ENCODE results near the gene DEPP1.

Gene DEPP1

GRCh38 chr10:44986670-44987069 is 8.1 kb upstream of the DEPP1 start:
- peak overlapping the region in 3 of 5 donors; percentile 15 to 34 (median 19) for H3K9ac ChIP-seq (ENCODE audit: low read length in 5 of 5)
- no peaks in the 10 kb centered on the region for H3K27me3 ChIP-seq (ENCODE audit: control insufficient read depth in 5 of 5, insufficient read depth in 4 of 5, low read length in 5 of 5)
- peaks cover 0 to 85% (median 41%) of the 10 kb centered on the region in 5 donors for H3K36me3 ChIP-seq (ENCODE audit: control insufficient read depth in 5 of 5, insufficient read depth in 5 of 5, low read length in 5 of 5)
- H3K27ac ChIP-seq (ENCODE audit: low read depth, low read length), result peak overlapping the region; percentile 70
- H3K4me3 ChIP-seq (ENCODE audit: low read depth in 1 of 5, low read length in 5 of 5), result no peak overlapping the region
- H3K4me1 ChIP-seq (ENCODE audit: control insufficient read depth in 5 of 5, insufficient read depth in 5 of 5, low read length in 5 of 5), result peaks cover 12 to 59% (median 52%) of the 10 kb centered on the region in 5 donors
- no peaks in the 10 kb centered on the region for H3K9me3 ChIP-seq (ENCODE audit: control insufficient read depth in 5 of 5, low read length in 5 of 5)

GRCh38 chr10:44986179-44986578 is 7.6 kb upstream of the DEPP1 start:
- Histone ChIP-seq H3K9ac (ENCODE audit: low read length in 5 of 5) (peak overlapping the region in 3 of 5 donors; percentile 15 to 33 (median 19)), H3K9me3 (ENCODE audit: control insufficient read depth in 5 of 5, low read length in 5 of 5) (no peaks in the 10 kb centered on the region), H3K27me3 (ENCODE audit: control insufficient read depth in 5 of 5, insufficient read depth in 4 of 5, low read length in 5 of 5) (no peaks in the 10 kb centered on the region), H3K27ac (ENCODE audit: low read depth, low read length) (peak overlapping the region; percentile 70), H3K36me3 (ENCODE audit: control insufficient read depth in 5 of 5, insufficient read depth in 5 of 5, low read length in 5 of 5) (peaks cover 0 to 82% (median 41%) of the 10 kb centered on the region in 5 donors), H3K4me3 (ENCODE audit: low read depth in 1 of 5, low read length in 5 of 5) (no peak overlapping the region), H3K4me1 (ENCODE audit: control insufficient read depth in 5 of 5, insufficient read depth in 5 of 5, low read length in 5 of 5) (peaks cover 10 to 59% (median 52%) of the 10 kb centered on the region in 5 donors)

GRCh38 chr10:44985175-44985681 is 6.6 kb upstream of the DEPP1 start:
- H3K36me3 ChIP-seq (ENCODE audit: control insufficient read depth in 5 of 5, insufficient read depth in 5 of 5, low read length in 5 of 5), result peaks cover 0 to 74% (median 41%) of the 10 kb centered on the region in 5 donors
- H3K9ac ChIP-seq (ENCODE audit: low read length in 5 of 5), result peak overlapping the region in 1 of 5 donors; percentile 33
- no peaks in the 10 kb centered on the region for H3K27me3 ChIP-seq (ENCODE audit: control insufficient read depth in 5 of 5, insufficient read depth in 4 of 5, low read length in 5 of 5)
- H3K4me3 ChIP-seq (ENCODE audit: low read depth in 1 of 5, low read length in 5 of 5), result no peak overlapping the region
- no peaks in the 10 kb centered on the region for H3K9me3 ChIP-seq (ENCODE audit: control insufficient read depth in 5 of 5, low read length in 5 of 5)
- H3K4me1 ChIP-seq (ENCODE audit: control insufficient read depth in 5 of 5, insufficient read depth in 5 of 5, low read length in 5 of 5), result peaks cover 16 to 59% (median 52%) of the 10 kb centered on the region in 5 donors
- H3K27ac ChIP-seq (ENCODE audit: low read depth, low read length), result peak overlapping the region; percentile 70

DNA sequence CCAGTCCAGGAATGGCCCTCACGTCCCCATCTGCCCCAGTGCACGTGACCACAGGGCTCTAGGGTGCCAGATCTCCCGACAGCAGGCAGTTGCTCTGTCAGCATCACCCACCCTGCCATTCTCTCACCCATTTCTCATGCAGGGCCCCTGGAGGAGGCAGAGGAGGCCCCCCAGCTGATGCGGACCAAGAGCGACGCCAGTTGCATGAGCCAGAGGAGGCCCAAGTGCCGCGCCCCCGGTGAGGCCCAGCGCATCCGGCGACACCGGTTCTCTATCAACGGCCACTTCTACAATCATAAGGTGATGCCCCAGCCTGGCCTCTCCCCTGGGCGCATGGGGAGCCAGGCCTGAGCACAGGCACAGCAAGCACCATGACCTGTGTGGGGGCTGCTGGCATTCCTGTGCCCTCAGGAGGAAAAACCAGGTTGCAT is 6.1 kb upstream of the DEPP1 start:
- peak overlapping the region; percentile 28 for H3K27ac ChIP-seq (ENCODE audit: low read depth, low read length)
- H3K4me1 ChIP-seq (ENCODE audit: control insufficient read depth in 5 of 5, insufficient read depth in 5 of 5, low read length in 5 of 5), result peaks cover 16 to 61% (median 54%) of the 10 kb centered on the region in 5 donors

GRCh38 chr10:44983895-44984278 is 5.3 kb upstream of the DEPP1 start:
- Histone ChIP-seq H3K4me1 (ENCODE audit: control insufficient read depth in 5 of 5, insufficient read depth in 5 of 5, low read length in 5 of 5) (peaks cover 22 to 68% (median 62%) of the 10 kb centered on the region in 5 donors), H3K4me3 (ENCODE audit: low read depth in 1 of 5, low read length in 5 of 5) (no peak overlapping the region), H3K9me3 (ENCODE audit: control insufficient read depth in 5 of 5, low read length in 5 of 5) (no peaks in the 10 kb centered on the region), H3K36me3 (ENCODE audit: control insufficient read depth in 5 of 5, insufficient read depth in 5 of 5, low read length in 5 of 5) (peaks cover 0 to 61% (median 34%) of the 10 kb centered on the region in 5 donors), H3K27me3 (ENCODE audit: control insufficient read depth in 5 of 5, insufficient read depth in 4 of 5, low read length in 5 of 5) (no peaks in the 10 kb centered on the region), H3K9ac (ENCODE audit: low read length in 5 of 5) (no peak overlapping the region), H3K27ac (ENCODE audit: low read depth, low read length) (no peak overlapping the region)

More for the DNA sequence above, 6.1 kb upstream of the DEPP1 start:
- no peaks in the 10 kb centered on the region for H3K27me3 ChIP-seq (ENCODE audit: control insufficient read depth in 5 of 5, insufficient read depth in 4 of 5, low read length in 5 of 5)
- H3K4me3 ChIP-seq (ENCODE audit: low read depth in 1 of 5, low read length in 5 of 5), result no peak overlapping the region
- no peaks in the 10 kb centered on the region for H3K9me3 ChIP-seq (ENCODE audit: control insufficient read depth in 5 of 5, low read length in 5 of 5)
- no peak overlapping the region for H3K9ac ChIP-seq (ENCODE audit: low read length in 5 of 5)
- H3K36me3 ChIP-seq (ENCODE audit: control insufficient read depth in 5 of 5, insufficient read depth in 5 of 5, low read length in 5 of 5), result peaks cover 0 to 69% (median 41%) of the 10 kb centered on the region in 5 donors

DNA sequence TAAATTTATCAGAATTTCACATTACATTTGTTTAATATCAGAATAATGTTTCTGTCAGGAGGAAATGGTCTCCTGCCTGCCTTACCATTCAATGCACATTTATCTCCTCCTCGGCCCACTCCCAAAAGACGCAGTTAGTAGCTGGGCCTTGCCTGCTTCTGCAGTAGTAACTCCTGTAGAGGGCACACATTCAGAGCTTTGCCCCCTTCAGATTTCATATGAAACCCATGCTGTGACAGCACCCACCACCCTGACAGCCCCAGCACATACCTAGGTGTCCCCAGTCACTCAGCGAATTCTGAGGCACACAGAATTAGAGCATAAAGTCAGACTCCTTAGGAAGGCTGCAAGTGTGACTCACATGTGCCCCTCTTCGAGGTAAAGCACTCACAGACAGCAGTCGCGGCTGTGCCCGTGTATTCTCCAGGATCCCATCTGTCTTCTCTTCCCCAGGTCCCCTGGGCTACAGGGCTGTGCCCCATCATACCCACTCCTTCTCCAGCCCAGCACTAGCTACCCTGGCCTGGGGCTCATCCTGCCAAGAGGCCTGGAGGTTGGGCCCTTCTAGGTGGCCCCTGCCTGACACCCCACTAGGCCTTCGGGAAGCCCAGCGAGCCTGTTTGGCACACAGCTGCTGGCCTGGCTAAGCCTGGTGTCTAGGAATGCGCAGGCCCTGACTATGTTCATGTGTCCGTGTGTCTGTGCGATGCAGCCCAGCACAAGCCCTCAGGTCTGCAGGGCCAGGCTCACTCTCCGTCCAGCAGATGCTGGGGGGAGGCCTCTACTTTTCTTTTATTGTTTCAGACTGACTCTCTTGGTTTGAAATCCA is 4.7 kb upstream of the DEPP1 start:
- H3K36me3 ChIP-seq (ENCODE audit: control insufficient read depth in 5 of 5, insufficient read depth in 5 of 5, low read length in 5 of 5), result peaks cover 0 to 55% (median 29%) of the 10 kb centered on the region in 5 donors
- H3K4me3 ChIP-seq (ENCODE audit: low read depth in 1 of 5, low read length in 5 of 5), result no peak overlapping the region
- H3K27me3 ChIP-seq (ENCODE audit: control insufficient read depth in 5 of 5, insufficient read depth in 4 of 5, low read length in 5 of 5), result no peaks in the 10 kb centered on the region
- H3K27ac ChIP-seq (ENCODE audit: low read depth, low read length), result peak overlapping the region; percentile 90
- H3K9ac ChIP-seq (ENCODE audit: low read length in 5 of 5), result peak overlapping the region in 2 of 5 donors; percentile 13 to 23
- peaks cover 27 to 74% (median 68%) of the 10 kb centered on the region in 5 donors for H3K4me1 ChIP-seq (ENCODE audit: control insufficient read depth in 5 of 5, insufficient read depth in 5 of 5, low read length in 5 of 5)
- H3K9me3 ChIP-seq (ENCODE audit: control insufficient read depth in 5 of 5, low read length in 5 of 5), result no peaks in the 10 kb centered on the region

GRCh38 chr10:44982496-44982895 is 3.9 kb upstream of the DEPP1 start:
- H3K4me1 ChIP-seq (ENCODE audit: control insufficient read depth in 5 of 5, insufficient read depth in 5 of 5, low read length in 5 of 5), result peaks cover 28 to 79% (median 76%) of the 10 kb centered on the region in 5 donors
- no peaks in the 10 kb centered on the region for H3K9me3 ChIP-seq (ENCODE audit: control insufficient read depth in 5 of 5, low read length in 5 of 5)
- peak overlapping the region in 1 of 5 donors; percentile 40 for H3K4me3 ChIP-seq (ENCODE audit: low read depth in 1 of 5, low read length in 5 of 5)
- H3K27ac ChIP-seq (ENCODE audit: low read depth, low read length), result peak overlapping the region; percentile 90
- H3K36me3 ChIP-seq (ENCODE audit: control insufficient read depth in 5 of 5, insufficient read depth in 5 of 5, low read length in 5 of 5), result peaks cover 0 to 56% (median 30%) of the 10 kb centered on the region in 5 donors
- peak overlapping the region in 3 of 5 donors; percentile 13 to 52 (median 17) for H3K9ac ChIP-seq (ENCODE audit: low read length in 5 of 5)
- no peaks in the 10 kb centered on the region for H3K27me3 ChIP-seq (ENCODE audit: control insufficient read depth in 5 of 5, insufficient read depth in 4 of 5, low read length in 5 of 5)

DNA sequence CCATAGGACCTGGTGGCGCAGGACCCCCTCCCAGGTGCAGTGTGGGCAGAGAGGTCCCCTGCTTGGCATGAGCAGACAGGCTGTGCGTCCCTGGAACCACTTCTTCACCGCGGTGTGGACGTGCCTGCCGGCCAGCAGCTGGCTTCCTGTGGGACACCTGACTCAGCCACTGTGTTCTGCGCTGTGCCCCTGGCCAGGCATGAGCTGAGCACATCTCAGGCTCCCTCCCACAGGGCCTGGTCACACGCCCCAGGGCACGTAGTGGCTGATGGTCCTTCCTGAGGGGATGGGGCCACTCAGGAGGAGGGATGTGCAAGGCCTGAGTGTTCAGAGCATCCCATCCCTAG is 3.5 kb upstream of the DEPP1 start:
- Histone ChIP-seq H3K27me3 (ENCODE audit: control insufficient read depth in 5 of 5, insufficient read depth in 4 of 5, low read length in 5 of 5) (no peaks in the 10 kb centered on the region), H3K9ac (ENCODE audit: low read length in 5 of 5) (peak overlapping the region in 4 of 5 donors; percentile 17 to 61 (median 50)), H3K27ac (ENCODE audit: low read depth, low read length) (peak overlapping the region; percentile 90), H3K4me1 (ENCODE audit: control insufficient read depth in 5 of 5, insufficient read depth in 5 of 5, low read length in 5 of 5) (peaks cover 28 to 81% (median 77%) of the 10 kb centered on the region in 5 donors), H3K36me3 (ENCODE audit: control insufficient read depth in 5 of 5, insufficient read depth in 5 of 5, low read length in 5 of 5) (peaks cover 0 to 60% (median 32%) of the 10 kb centered on the region in 5 donors), H3K9me3 (ENCODE audit: control insufficient read depth in 5 of 5, low read length in 5 of 5) (no peaks in the 10 kb centered on the region), H3K4me3 (ENCODE audit: low read depth in 1 of 5, low read length in 5 of 5) (peak overlapping the region in 1 of 5 donors; percentile 40)

- H3K27me3 ChIP-seq (ENCODE audit: control insufficient read depth in 5 of 5, insufficient read depth in 4 of 5, low read length in 5 of 5), result no peaks in the 10 kb centered on the region
- peak overlapping the region in 4 of 5 donors; percentile 6 to 61 (median 50) for H3K9ac ChIP-seq (ENCODE audit: low read length in 5 of 5)
- H3K9me3 ChIP-seq (ENCODE audit: control insufficient read depth in 5 of 5, low read length in 5 of 5), result no peaks in the 10 kb centered on the region
- peaks cover 0 to 65% (median 38%) of the 10 kb centered on the region in 5 donors for H3K36me3 ChIP-seq (ENCODE audit: control insufficient read depth in 5 of 5, insufficient read depth in 5 of 5, low read length in 5 of 5)
- H3K27ac ChIP-seq (ENCODE audit: low read depth, low read length), result peak overlapping the region; percentile 90
- H3K4me3 ChIP-seq (ENCODE audit: low read depth in 1 of 5, low read length in 5 of 5), result peak overlapping the region in 3 of 5 donors; percentile 7 to 40 (median 19)
- peaks cover 31 to 84% (median 77%) of the 10 kb centered on the region in 5 donors for H3K4me1 ChIP-seq (ENCODE audit: control insufficient read depth in 5 of 5, insufficient read depth in 5 of 5, low read length in 5 of 5)
Measured at GRCh38 chr10:44981172-44982113, 2.8 kb upstream of the DEPP1 start.

Measured in subcutaneous abdominal adipose tissue (tissue), 5 donors.